Measurements from ENCODE around the gene NXT2.
A peak's percentile ranks its signal among the peaks of the same experiment; 100 is the strongest.

Gene NXT2

GRCh38 chrX:109508915-109509314 lies 27.7 kb upstream of the NXT2 start:
- no peak for TF ChIP-seq MYC (IDR thresholded peaks at IDR 0.05; ENCODE audit: low read depth, low read length)
- TF ChIP-seq POLR2A (IDR thresholded peaks at IDR 0.05; ENCODE audit: extremely low read depth, insufficient read length): no peak
- TF ChIP-seq MAX (IDR thresholded peaks at IDR 0.05; ENCODE audit: low read depth, low read length): no peak
- no peak for TF ChIP-seq CTCF (IDR thresholded peaks at IDR 0.05; ENCODE audit: low read depth, low read length)
- DNase-seq (ENCODE audit: low read depth): no peak
- H3K4me3 ChIP-seq (ENCODE audit: low read depth, low read length): no peak overlapping the region

GRCh38 chrX:109511113-109511512 lies 25.5 kb upstream of the NXT2 start:
- DNase-seq (ENCODE audit: low read depth): no peak
- no peak overlapping the region for H3K4me3 ChIP-seq (ENCODE audit: low read depth, low read length)
- no peak for TF ChIP-seq CTCF (IDR thresholded peaks at IDR 0.05; ENCODE audit: low read depth, low read length)
- TF ChIP-seq POLR2A (IDR thresholded peaks at IDR 0.05; ENCODE audit: extremely low read depth, insufficient read length): no peak
- TF ChIP-seq MAX (IDR thresholded peaks at IDR 0.05; ENCODE audit: low read depth, low read length): no peak
- no peak for TF ChIP-seq MYC (IDR thresholded peaks at IDR 0.05; ENCODE audit: low read depth, low read length)

GRCh38 chrX:109519001-109519400 lies 17.6 kb upstream of the NXT2 start:
- no peak for DNase-seq (ENCODE audit: low read depth)
- no peak overlapping the region for H3K4me3 ChIP-seq (ENCODE audit: low read depth, low read length)
- TF ChIP-seq MAX (IDR thresholded peaks at IDR 0.05; ENCODE audit: low read depth, low read length) (no peak), POLR2A (IDR thresholded peaks at IDR 0.05; ENCODE audit: extremely low read depth, insufficient read length) (no peak), MYC (IDR thresholded peaks at IDR 0.05; ENCODE audit: low read depth, low read length) (no peak), CTCF (IDR thresholded peaks at IDR 0.05; ENCODE audit: low read depth, low read length) (no peak)

- no peak for TF ChIP-seq MAX (IDR thresholded peaks at IDR 0.05; ENCODE audit: low read depth, low read length)
- TF ChIP-seq CTCF (IDR thresholded peaks at IDR 0.05; ENCODE audit: low read depth, low read length): no peak
- TF ChIP-seq MYC (IDR thresholded peaks at IDR 0.05; ENCODE audit: low read depth, low read length): no peak
- no peak for TF ChIP-seq POLR2A (IDR thresholded peaks at IDR 0.05; ENCODE audit: extremely low read depth, insufficient read length)
- H3K4me3 ChIP-seq (ENCODE audit: low read depth, low read length): no peak overlapping the region
- peak; percentile 25 for DNase-seq (ENCODE audit: low read depth)
Observed at GRCh38 chrX:109533005-109533404, 3.6 kb upstream of the NXT2 start.

GRCh38 chrX:109533631-109534030 lies 3.0 kb upstream of the NXT2 start:
- DNase-seq (ENCODE audit: low read depth): no peak
- H3K4me3 ChIP-seq (ENCODE audit: low read depth, low read length): no peak overlapping the region
- no peak for TF ChIP-seq POLR2A (IDR thresholded peaks at IDR 0.05; ENCODE audit: extremely low read depth, insufficient read length)
- no peak for TF ChIP-seq CTCF (IDR thresholded peaks at IDR 0.05; ENCODE audit: low read depth, low read length)
- no peak for TF ChIP-seq MYC (IDR thresholded peaks at IDR 0.05; ENCODE audit: low read depth, low read length)
- no peak for TF ChIP-seq MAX (IDR thresholded peaks at IDR 0.05; ENCODE audit: low read depth, low read length)

- TF ChIP-seq MAX (IDR thresholded peaks at IDR 0.05; ENCODE audit: low read depth, low read length): no peak
- TF ChIP-seq POLR2A (IDR thresholded peaks at IDR 0.05; ENCODE audit: extremely low read depth, insufficient read length): no peak
- TF ChIP-seq MYC (IDR thresholded peaks at IDR 0.05; ENCODE audit: low read depth, low read length): no peak
- TF ChIP-seq CTCF (IDR thresholded peaks at IDR 0.05; ENCODE audit: low read depth, low read length): no peak
- no peak for DNase-seq (ENCODE audit: low read depth)
- H3K4me3 ChIP-seq (ENCODE audit: low read depth, low read length): no peak overlapping the region
Observed at GRCh38 chrX:109534933-109535332, 1.7 kb upstream of the NXT2 start.
